ENCODE data around the gene LMBR1L.
A peak's percentile ranks its signal among the peaks of the same experiment; 100 is the strongest.

LMBR1L gene

DNA sequence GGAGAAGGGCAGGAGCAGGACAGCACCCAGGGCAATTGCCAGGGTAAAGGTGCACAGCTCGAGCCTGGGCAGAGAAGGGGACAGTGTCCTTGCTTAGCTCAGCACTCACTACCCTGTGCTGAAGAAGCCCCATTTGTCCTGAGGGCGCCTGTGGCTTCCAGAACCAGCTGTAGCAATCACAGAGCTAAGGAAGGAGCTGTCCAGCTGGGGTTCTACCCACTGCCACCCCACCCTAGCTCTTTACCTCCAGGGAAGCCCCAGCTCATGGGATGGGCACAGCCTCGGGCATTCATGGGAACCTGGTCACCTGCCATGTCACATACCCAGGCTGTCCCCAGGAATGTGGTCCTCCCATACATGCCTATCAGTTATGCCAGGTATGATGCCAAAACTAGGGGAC is 5.8 kb downstream of the LMBR1L start:
- no peak overlapping the region for H3K27ac ChIP-seq (ENCODE audit: low read length)
- peaks cover 8% of the 10 kb centered on the region for H3K4me1 ChIP-seq (ENCODE audit: low read length)
- TF ChIP-seq CTCF (IDR thresholded peaks at IDR 0.05; ENCODE audit: low read depth, low read length) (no peak), EZH2phosphoT487 (IDR thresholded peaks at IDR 0.05; ENCODE audit: low read depth) (no peak)
- peaks cover 14% of the 10 kb centered on the region; the same call in 1 of the 2 replicates for H4K20me1 ChIP-seq (ENCODE audit: insufficient read depth, low read length)
- H3K79me2 ChIP-seq (ENCODE audit: low read length) = peaks cover 19% of the 10 kb centered on the region
- no peak overlapping the region for H3K4me3 ChIP-seq (ENCODE audit: low read length)
- no peaks in the 10 kb centered on the region for H3K27me3 ChIP-seq (ENCODE audit: low read depth, low read length)
- H2AFZ ChIP-seq (ENCODE audit: low read depth, low read length) = no peak overlapping the region
- H3K9me3 ChIP-seq (ENCODE audit: insufficient read depth, low read length) = no peaks in the 10 kb centered on the region
- no peak overlapping the region for H3K9ac ChIP-seq (ENCODE audit: low read length)
- peaks cover 4% of the 10 kb centered on the region for H3K36me3 ChIP-seq (replicated peaks; ENCODE audit: low read depth, low read length)
- no peak overlapping the region for H3K4me2 ChIP-seq (ENCODE audit: low read length)

DNA sequence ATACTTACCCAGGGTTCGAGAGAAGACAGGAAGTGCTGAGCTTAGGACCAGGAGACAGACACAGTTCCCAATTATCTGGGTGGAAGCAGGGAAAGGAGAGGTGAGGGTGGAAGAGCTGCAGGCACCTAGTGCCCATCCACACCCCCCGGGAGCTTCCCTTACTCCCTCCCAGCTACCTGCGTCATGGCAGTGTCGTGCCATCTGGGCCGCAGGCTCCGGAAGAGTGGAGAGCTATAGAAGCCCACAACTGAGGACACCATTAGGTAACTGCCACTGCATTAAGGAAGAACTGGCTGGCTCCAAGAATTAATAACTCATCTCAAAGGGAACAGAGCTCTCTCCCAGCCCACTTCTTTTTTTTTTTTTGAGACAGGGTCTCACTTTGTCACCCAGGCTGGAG is 10.3 kb downstream of the LMBR1L start:
- Histone ChIP-seq H3K4me1 (ENCODE audit: low read length) (no peaks in the 10 kb centered on the region), H3K36me3 (replicated peaks; ENCODE audit: low read depth, low read length) (peaks cover 9% of the 10 kb centered on the region), H3K4me2 (ENCODE audit: low read length) (no peak overlapping the region), H2AFZ (ENCODE audit: low read depth, low read length) (no peak overlapping the region), H3K27ac (ENCODE audit: low read length) (no peak overlapping the region), H3K9ac (ENCODE audit: low read length) (no peak overlapping the region), H3K9me3 (ENCODE audit: insufficient read depth, low read length) (no peaks in the 10 kb centered on the region), H3K79me2 (ENCODE audit: low read length) (no peaks in the 10 kb centered on the region), H4K20me1 (ENCODE audit: insufficient read depth, low read length) (0 out of 2 replicates have a peak, but pooled peaks cover 2% of the 10 kb centered on the region), H3K27me3 (ENCODE audit: low read depth, low read length) (no peaks in the 10 kb centered on the region), H3K4me3 (ENCODE audit: low read length) (no peak overlapping the region)
- TF ChIP-seq CTCF (IDR thresholded peaks at IDR 0.05; ENCODE audit: low read depth, low read length) (no peak), EZH2phosphoT487 (IDR thresholded peaks at IDR 0.05; ENCODE audit: low read depth) (no peak)

DNA sequence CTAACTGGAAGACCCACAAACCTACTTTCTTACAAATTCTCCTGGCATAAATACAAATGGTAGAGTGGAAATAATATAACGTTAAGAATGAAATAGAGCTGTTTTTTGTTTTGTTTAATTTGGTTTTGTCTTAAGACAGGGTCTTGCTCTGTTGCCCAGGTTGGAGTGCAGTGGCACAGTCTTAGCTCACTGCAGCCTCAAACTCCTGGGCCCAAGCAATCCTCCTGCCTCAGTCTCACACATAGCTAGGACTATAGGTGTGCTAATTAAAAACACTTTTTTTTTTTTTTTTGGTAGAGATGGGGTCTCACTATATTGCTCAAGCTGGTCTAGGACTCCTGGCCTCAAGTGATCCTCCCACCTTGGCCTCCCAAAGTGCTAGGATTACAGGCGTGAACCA is 11.9 kb downstream of the LMBR1L start:
- Histone ChIP-seq H3K9ac (ENCODE audit: low read length) (no peak overlapping the region), H2AFZ (ENCODE audit: low read depth, low read length) (no peak overlapping the region), H3K9me3 (ENCODE audit: insufficient read depth, low read length) (no peaks in the 10 kb centered on the region), H3K4me1 (ENCODE audit: low read length) (peaks cover 3% of the 10 kb centered on the region; the same call in 1 of the 2 replicates), H3K4me3 (ENCODE audit: low read length) (no peak overlapping the region), H3K79me2 (ENCODE audit: low read length) (no peaks in the 10 kb centered on the region), H3K27ac (ENCODE audit: low read length) (no peak overlapping the region), H3K36me3 (replicated peaks; ENCODE audit: low read depth, low read length) (peaks cover 5% of the 10 kb centered on the region), H4K20me1 (ENCODE audit: insufficient read depth, low read length) (no peaks in the 10 kb centered on the region), H3K27me3 (ENCODE audit: low read depth, low read length) (peaks cover 13% of the 10 kb centered on the region), H3K4me2 (ENCODE audit: low read length) (no peak overlapping the region)
- TF ChIP-seq CTCF (IDR thresholded peaks at IDR 0.05; ENCODE audit: low read depth, low read length) (no peak), EZH2phosphoT487 (IDR thresholded peaks at IDR 0.05; ENCODE audit: low read depth) (no peak)

GRCh38 chr12:49098035-49098451 is 12.6 kb downstream of the LMBR1L start:
- Histone ChIP-seq H3K79me2 (ENCODE audit: low read length) (no peaks in the 10 kb centered on the region), H3K9me3 (ENCODE audit: insufficient read depth, low read length) (no peaks in the 10 kb centered on the region), H3K4me3 (ENCODE audit: low read length) (no peak overlapping the region), H3K36me3 (replicated peaks; ENCODE audit: low read depth, low read length) (peaks cover 5% of the 10 kb centered on the region), H3K4me1 (ENCODE audit: low read length) (peaks cover 9% of the 10 kb centered on the region; the same call in 1 of the 2 replicates), H3K9ac (ENCODE audit: low read length) (no peak overlapping the region), H3K27me3 (ENCODE audit: low read depth, low read length) (peaks cover 20% of the 10 kb centered on the region), H3K27ac (ENCODE audit: low read length) (no peak overlapping the region), H3K4me2 (ENCODE audit: low read length) (no peak overlapping the region), H2AFZ (ENCODE audit: low read depth, low read length) (no peak overlapping the region), H4K20me1 (ENCODE audit: insufficient read depth, low read length) (no peaks in the 10 kb centered on the region)
- peak; percentile 75 for TF ChIP-seq CTCF (IDR thresholded peaks at IDR 0.05; ENCODE audit: low read depth, low read length)
- TF ChIP-seq EZH2phosphoT487 (IDR thresholded peaks at IDR 0.05; ENCODE audit: low read depth) = no peak
